A549 (cell line): ENCODE data around the gene CNTNAP2. TPM values are rescaled to one million over a fixed set of nuclear protein-coding genes. Genes with fewer than 3 reads are reported as not detected.

Experiments
- ATAC-seq, 2 experiments: fragments of 200-7000 bp in 1 of 2; fragments of >200 bp in 1 of 2; cut with Nextera tagmentation in 1 of 2; cut with Tn5 transposase in 1 of 2; 3 replicates each; pipeline versions ENCODE4 v1.8.0 to v1.9.1; 2018 to 2020; ENCODE audit warnings: mild to moderate bottlenecking in 1 of 2, moderate library complexity in 1 of 2
- CTCF ChIA-PET: fragments of 300-600 bp; sonication (Branson Sonifier 250); formaldehyde crosslinking; extraction: SDS; loops from one replicate; lab custom pipeline; 2021; ENCODE audit warnings: antibody characterized with exemption, inconsistent platforms; lab: Yijun Ruan, JAX
- POLR2A ChIA-PET: fragments of 350-600 bp; formaldehyde crosslinking; extraction: SDS; loops from one replicate; lab custom pipeline; 2021; ENCODE audit warnings: antibody characterized with exemption, inconsistent platforms; lab: Yijun Ruan, JAX
- DNase-seq, 2 experiments: peaks; one replicate each; pipeline versions ENCODE4 v3.0.0 to v3.0.0-alpha.2; 2011 to 2016; ENCODE audit warnings: low read depth in 1 of 2, low spot score in 1 of 2
- FAIRE-seq: peaks from 2 replicates; lab custom pipeline; 2011; peaks lifted over from hg19 to GRCh38; lab: Jason Lieb, UNC
- H3K27ac ChIP-seq, 2 experiments: fragments of >200 bp; sonication (Bioruptor Twin); formaldehyde crosslinking; 3 replicates each; pipeline ENCODE4 v1.5.1; 2016 to 2017
- H3K4me1 ChIP-seq: fragments of >200 bp; sonication (Bioruptor Twin); formaldehyde crosslinking; 3 replicates; pipeline ENCODE4 v1.6.1; 2016
- H3K4me2 ChIP-seq: fragments of >200 bp; sonication (Bioruptor Twin); formaldehyde crosslinking; 3 replicates; pipeline ENCODE4 v1.6.1; 2016
- H3K4me3 ChIP-seq: fragments of >200 bp; sonication (Bioruptor Twin); formaldehyde crosslinking; 3 replicates; pipeline ENCODE4 v1.5.1; 2016
- H3K9me3 ChIP-seq: fragments of >200 bp; sonication (Bioruptor Twin); formaldehyde crosslinking; 3 replicates; pipeline ENCODE4 v1.6.1; 2016
- CBX2 ChIP-seq: fragments of 200-600 bp; sonication (generic); IDR thresholded peaks from 2 replicates; pipeline ENCODE4 v1.6.1; 2016; ENCODE audit warnings: low read depth, mild to moderate bottlenecking, borderline replicate concordance
- CBX8 ChIP-seq: fragments of 200-600 bp; sonication (generic); IDR thresholded peaks from 2 replicates; pipeline ENCODE4 v1.6.1; 2016
- CHD4 ChIP-seq: fragments of 200-600 bp; sonication (generic); IDR thresholded peaks from 2 replicates; pipeline ENCODE4 v1.6.1; 2016; ENCODE audit warnings: antibody characterized with exemption, mild to moderate bottlenecking, borderline replicate concordance
- EHF ChIP-seq: fragments of 250-450 bp; sonication (Bioruptor Pico); IDR thresholded peaks from 2 replicates; pipeline ENCODE4 v1.5.0; 2020; ENCODE audit warnings: mild to moderate bottlenecking
- EP300 ChIP-seq, 2 experiments: fragments of >200 bp; sonication (Bioruptor Twin); formaldehyde crosslinking; IDR thresholded peaks; 2 replicates in 1 of 2; 3 replicates in 1 of 2; pipeline ENCODE4 v1.6.1; 2016 to 2017
- FOSL2 ChIP-seq, 2 experiments: fragments of 450-650 bp in 1 of 2; fragments of >200 bp in 1 of 2; sonication (Bioruptor Twin) in 1 of 2; formaldehyde crosslinking; IDR thresholded peaks; 2 replicates each; pipeline versions ENCODE4 v1.5.0 to v1.6.1; 2016 to 2020; ENCODE audit warnings: mild to moderate bottlenecking in 1 of 2, moderate library complexity in 1 of 2
- GATA3 ChIP-seq: IDR thresholded peaks from 2 replicates; pipeline ENCODE4 v1.6.1; 2012; ENCODE audit warnings: borderline replicate concordance
- HDAC2 ChIP-seq: fragments of 200-600 bp; sonication (generic); IDR thresholded peaks from 2 replicates; pipeline ENCODE4 v1.6.1; 2016
- HOXA7 ChIP-seq: fragments of 250-450 bp; sonication (Bioruptor Pico); IDR thresholded peaks from 2 replicates; pipeline ENCODE4 v1.5.0; 2020; ENCODE audit warnings: mild to moderate bottlenecking, moderate library complexity
- HOXB5 ChIP-seq: fragments of 250-450 bp; sonication (Bioruptor Pico); IDR thresholded peaks from 2 replicates; pipeline ENCODE4 v1.5.0; 2020; ENCODE audit warnings: mild to moderate bottlenecking, moderate library complexity
- KDM5A ChIP-seq: fragments of 200-600 bp; sonication (generic); IDR thresholded peaks from 2 replicates; pipeline ENCODE4 v1.6.1; 2016; ENCODE audit warnings: antibody characterized with exemption, mild to moderate bottlenecking
- MAZ ChIP-seq: fragments of 150-350 bp; IDR thresholded peaks from 2 replicates; pipeline ENCODE4 v1.6.1; 2014; ENCODE audit warnings: antibody characterized with exemption, low read depth, low read length, borderline replicate concordance
- MYC ChIP-seq: IDR thresholded peaks from 2 replicates; pipeline ENCODE4 v1.6.1; 2012; ENCODE audit warnings: mild to moderate bottlenecking, inconsistent platforms, low read length, improper control_type of control experiment, borderline replicate concordance
- NFE2L2 ChIP-seq: fragments of 150-350 bp; conservative IDR thresholded peaks from 2 replicates; pipeline ENCODE4 v1.6.1; 2014; ENCODE audit warnings: low read length
- NPAS2 ChIP-seq: fragments of 250-450 bp; sonication (Bioruptor Pico); IDR thresholded peaks from 2 replicates; pipeline ENCODE4 v1.8.0; 2022; ENCODE audit warnings: mild to moderate bottlenecking, moderate library complexity, borderline replicate concordance
- PBX3 ChIP-seq: IDR thresholded peaks from 2 replicates; pipeline ENCODE4 v1.6.1; 2012
- RARB ChIP-seq: fragments of 250-450 bp; sonication (Bioruptor Pico); IDR thresholded peaks from 2 replicates; pipeline ENCODE4 v1.8.0; 2021; ENCODE audit warnings: mild to moderate bottlenecking, moderate library complexity
- RFX5 ChIP-seq: fragments of 450-650 bp; IDR thresholded peaks from 2 replicates; pipeline ENCODE4 v1.7.1; 2014; ENCODE audit warnings: antibody characterized with exemption, mild to moderate bottlenecking, moderate library complexity
- TP53 ChIP-seq: fragments of 250-450 bp; sonication (Bioruptor Pico); IDR thresholded peaks from 2 replicates; pipeline ENCODE4 v1.5.0; 2021; ENCODE audit warnings: mild to moderate bottlenecking, moderate library complexity
- ZNF302 ChIP-seq: fragments of 250-450 bp; sonication (Bioruptor Pico); IDR thresholded peaks from 2 replicates; pipeline ENCODE4 v1.9.0; 2021; ENCODE audit warnings: inconsistent platforms, mild to moderate bottlenecking, moderate library complexity
- whole genome bisulfite sequencing: methylation state at CpG from one replicate; pipeline ENCODE4 v1.1.6; 2017; ENCODE audit errors: missing lambda C conversion rate; 5-methylcytosine and 5-hydroxymethylcytosine counted together
- polyA plus RNA-seq, 4 experiments: library from polyadenylated mRNA; depleted of rRNA in 3 of 4; stranded (reverse); fragments of >200 nt; fragmentation: RNase III in 1 of 4; extraction: RNeasy Plus Mini Kit Qiagen cat#74134 plus additional on column Dnase treatment in 1 of 4; gene quantifications; 2 replicates in 3 of 4; 3 replicates in 1 of 4; pipeline ENCODE4 v1.2.3, GENCODE V29; 2011 to 2017
- TF ChIP-seq, protein P1 (sequence below): fragments of >200 bp; sonication (Bioruptor Twin); formaldehyde crosslinking; IDR thresholded peaks from 3 replicates; pipeline ENCODE4 v1.5.1; 2016
- TF ChIP-seq, protein P2 (sequence below): fragments of 250-450 bp; sonication (Bioruptor Pico); IDR thresholded peaks from 2 replicates; pipeline ENCODE4 v1.5.0; 2021; ENCODE audit warnings: mild to moderate bottlenecking, moderate library complexity, borderline replicate concordance
- TF ChIP-seq, protein P3 (sequence below): fragments of 250-450 bp; sonication (Bioruptor Pico); IDR thresholded peaks from 2 replicates; pipeline ENCODE4 v1.5.0; 2020; ENCODE audit warnings: low read depth, mild to moderate bottlenecking, moderate library complexity
- TF ChIP-seq, protein P4 (sequence below): fragments of >200 bp; sonication (Bioruptor Twin); formaldehyde crosslinking; IDR thresholded peaks from 3 replicates; pipeline ENCODE4 v1.6.1; 2016

Gene CNTNAP2
- polyA plus RNA-seq, 2 of the 4 experiments (the other 2 are of a cell fraction), result 0.05 to 0.13 TPM

GRCh38 chr7:147363101-147363500, 1246.5 kb downstream of the CNTNAP2 start (continued):
- TF ChIP-seq, protein P1, sequence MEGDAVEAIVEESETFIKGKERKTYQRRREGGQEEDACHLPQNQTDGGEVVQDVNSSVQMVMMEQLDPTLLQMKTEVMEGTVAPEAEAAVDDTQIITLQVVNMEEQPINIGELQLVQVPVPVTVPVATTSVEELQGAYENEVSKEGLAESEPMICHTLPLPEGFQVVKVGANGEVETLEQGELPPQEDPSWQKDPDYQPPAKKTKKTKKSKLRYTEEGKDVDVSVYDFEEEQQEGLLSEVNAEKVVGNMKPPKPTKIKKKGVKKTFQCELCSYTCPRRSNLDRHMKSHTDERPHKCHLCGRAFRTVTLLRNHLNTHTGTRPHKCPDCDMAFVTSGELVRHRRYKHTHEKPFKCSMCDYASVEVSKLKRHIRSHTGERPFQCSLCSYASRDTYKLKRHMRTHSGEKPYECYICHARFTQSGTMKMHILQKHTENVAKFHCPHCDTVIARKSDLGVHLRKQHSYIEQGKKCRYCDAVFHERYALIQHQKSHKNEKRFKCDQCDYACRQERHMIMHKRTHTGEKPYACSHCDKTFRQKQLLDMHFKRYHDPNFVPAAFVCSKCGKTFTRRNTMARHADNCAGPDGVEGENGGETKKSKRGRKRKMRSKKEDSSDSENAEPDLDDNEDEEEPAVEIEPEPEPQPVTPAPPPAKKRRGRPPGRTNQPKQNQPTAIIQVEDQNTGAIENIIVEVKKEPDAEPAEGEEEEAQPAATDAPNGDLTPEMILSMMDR, result no peak
- no peak for TF ChIP-seq GATA3
- TF ChIP-seq EP300 (IDR thresholded peaks at IDR 0.05), result no peak

DNA sequence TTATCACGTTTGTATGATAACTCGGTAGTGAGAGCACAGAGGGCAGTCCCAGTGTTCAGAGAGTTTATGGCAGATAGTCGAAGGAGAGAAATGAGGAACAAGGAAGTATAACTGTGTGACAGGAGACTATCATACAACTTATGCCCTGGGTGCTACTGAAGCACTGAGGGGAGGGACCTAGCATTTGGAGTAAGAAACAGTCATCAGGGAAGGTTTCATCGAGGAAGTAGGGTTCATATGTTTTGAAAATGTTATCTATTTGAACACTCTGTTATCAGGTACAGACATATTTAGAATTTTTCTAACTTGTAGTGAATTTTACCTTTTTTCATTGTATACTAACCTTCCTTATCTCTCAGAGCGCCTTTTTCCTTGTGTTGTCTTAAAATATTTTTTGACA, 1259.6 kb downstream of the CNTNAP2 start:
- H3K27ac ChIP-seq, result no peak overlapping the region
- ATAC-seq (no peak), DNase-seq (no peak), FAIRE-seq (no peak)
- H3K4me1 ChIP-seq, result no peaks in the 10 kb centered on the region
- ChIA-PET POLR2A (no interaction called here), CTCF (no interaction called here)
- no peaks in the 10 kb centered on the region for H3K9me3 ChIP-seq
- H3K4me3 ChIP-seq, result no peak overlapping the region
- 18% methylated on average over 5 of the region's 5 CpGs for WGBS
- no peak overlapping the region for H3K4me2 ChIP-seq
- TF ChIP-seq ZNF302 (CRISPR knock-in tag), result no peak
- no peak for TF ChIP-seq EP300 (IDR thresholded peaks at IDR 0.05)
- TF ChIP-seq, protein P2, sequence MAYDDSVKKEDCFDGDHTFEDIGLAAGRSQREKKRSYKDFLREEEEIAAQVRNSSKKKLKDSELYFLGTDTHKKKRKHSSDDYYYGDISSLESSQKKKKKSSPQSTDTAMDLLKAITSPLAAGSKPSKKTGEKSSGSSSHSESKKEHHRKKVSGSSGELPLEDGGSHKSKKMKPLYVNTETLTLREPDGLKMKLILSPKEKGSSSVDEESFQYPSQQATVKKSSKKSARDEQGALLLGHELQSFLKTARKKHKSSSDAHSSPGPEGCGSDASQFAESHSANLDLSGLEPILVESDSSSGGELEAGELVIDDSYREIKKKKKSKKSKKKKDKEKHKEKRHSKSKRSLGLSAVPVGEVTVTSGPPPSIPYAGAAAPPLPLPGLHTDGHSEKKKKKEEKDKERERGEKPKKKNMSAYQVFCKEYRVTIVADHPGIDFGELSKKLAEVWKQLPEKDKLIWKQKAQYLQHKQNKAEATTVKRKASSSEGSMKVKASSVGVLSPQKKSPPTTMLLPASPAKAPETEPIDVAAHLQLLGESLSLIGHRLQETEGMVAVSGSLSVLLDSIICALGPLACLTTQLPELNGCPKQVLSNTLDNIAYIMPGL (CRISPR knock-in tag), result no peak
- no peak for TF ChIP-seq MAZ
- TF ChIP-seq, protein P3, sequence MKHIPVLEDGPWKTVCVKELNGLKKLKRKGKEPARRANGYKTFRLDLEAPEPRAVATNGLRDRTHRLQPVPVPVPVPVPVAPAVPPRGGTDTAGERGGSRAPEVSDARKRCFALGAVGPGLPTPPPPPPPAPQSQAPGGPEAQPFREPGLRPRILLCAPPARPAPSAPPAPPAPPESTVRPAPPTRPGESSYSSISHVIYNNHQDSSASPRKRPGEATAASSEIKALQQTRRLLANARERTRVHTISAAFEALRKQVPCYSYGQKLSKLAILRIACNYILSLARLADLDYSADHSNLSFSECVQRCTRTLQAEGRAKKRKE (CRISPR knock-in tag), result no peak
- no peak for TF ChIP-seq KDM5A
- TF ChIP-seq RFX5, result no peak
- TF ChIP-seq, protein P4, sequence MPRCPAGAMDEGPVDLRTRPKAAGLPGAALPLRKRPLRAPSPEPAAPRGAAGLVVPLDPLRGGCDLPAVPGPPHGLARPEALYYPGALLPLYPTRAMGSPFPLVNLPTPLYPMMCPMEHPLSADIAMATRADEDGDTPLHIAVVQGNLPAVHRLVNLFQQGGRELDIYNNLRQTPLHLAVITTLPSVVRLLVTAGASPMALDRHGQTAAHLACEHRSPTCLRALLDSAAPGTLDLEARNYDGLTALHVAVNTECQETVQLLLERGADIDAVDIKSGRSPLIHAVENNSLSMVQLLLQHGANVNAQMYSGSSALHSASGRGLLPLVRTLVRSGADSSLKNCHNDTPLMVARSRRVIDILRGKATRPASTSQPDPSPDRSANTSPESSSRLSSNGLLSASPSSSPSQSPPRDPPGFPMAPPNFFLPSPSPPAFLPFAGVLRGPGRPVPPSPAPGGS, result no peak
- TF ChIP-seq TP53 (CRISPR knock-in tag), result no peak
- TF ChIP-seq MYC, result no peak
- no peak for TF ChIP-seq HOXA7 (CRISPR knock-in tag)
- no peak for TF ChIP-seq RARB (CRISPR knock-in tag)
- no peak for TF ChIP-seq HOXB5 (CRISPR knock-in tag)

GRCh38 chr7:147380926-147381325, 1264.3 kb downstream of the CNTNAP2 start:
- ATAC-seq, result no peak
- H3K4me3 ChIP-seq, result no peak overlapping the region
- H3K9me3 ChIP-seq, result 0 out of 3 replicates have a peak, but pooled peaks cover 3% of the 10 kb centered on the region
- ChIA-PET CTCF (no interaction called here), POLR2A (no interaction called here)
- FAIRE-seq, result no peak
- no peaks in the 10 kb centered on the region for H3K4me1 ChIP-seq
- no peak overlapping the region for H3K4me2 ChIP-seq
- H3K27ac ChIP-seq, result no peak overlapping the region
- DNase-seq, result no peak
- TF ChIP-seq TP53 (CRISPR knock-in tag), result no peak
- no peak for TF ChIP-seq NFE2L2
- TF ChIP-seq CBX2, result no peak
- no peak for TF ChIP-seq FOSL2 (IDR thresholded peaks at IDR 0.05)
- no peak for TF ChIP-seq FOSL2 (CRISPR knock-in tag; IDR thresholded peaks at IDR 0.05)
- TF ChIP-seq CBX8, result no peak
- TF ChIP-seq, protein P3 (CRISPR knock-in tag), result no peak
- no peak for TF ChIP-seq PBX3
- no peak for TF ChIP-seq NPAS2
- no peak for TF ChIP-seq HDAC2
- TF ChIP-seq KDM5A, result no peak
- TF ChIP-seq CHD4, result no peak
- TF ChIP-seq, protein P2 (CRISPR knock-in tag), result no peak
- no peak for TF ChIP-seq EHF (CRISPR knock-in tag)
- 16% methylated on average over 5 of the region's 5 CpGs for WGBS
